PC-3 (cell line): ENCODE measurements around the gene COG5.

Experiments used
- CTCF ChIP-seq: fragments of 300-600 bp; sonication (generic); conservative IDR thresholded peaks from 2 replicates; pipeline ENCODE4 v1.5.1; 2017; ENCODE audit warnings: antibody characterized with exemption, low read depth, mild to moderate bottlenecking, low read length
- EZH2 ChIP-seq: fragments of 300-600 bp; sonication (generic); IDR thresholded peaks from one replicate; pipeline ENCODE4 v1.6.1; 2017; ENCODE audit warnings: antibody characterized with exemption, mild to moderate bottlenecking, low read length; ENCODE audit not compliant: unreplicated experiment

- no peak for TF ChIP-seq CTCF
- TF ChIP-seq EZH2: no peak
These were observed 165.6 kb downstream of the COG5 start for GRCh38 chr7:107398161-107398560.
